NCI-H1105 treated with DMSO at 0.1 percent for 48 hours (cell line): ENCODE measurements around the gene UBE2QL1.

ENCODE experiments used
- DNase-seq: peaks from one replicate; lab custom pipeline; 2025; lab: John Stamatoyannopoulos, UW

Gene UBE2QL1

DNA sequence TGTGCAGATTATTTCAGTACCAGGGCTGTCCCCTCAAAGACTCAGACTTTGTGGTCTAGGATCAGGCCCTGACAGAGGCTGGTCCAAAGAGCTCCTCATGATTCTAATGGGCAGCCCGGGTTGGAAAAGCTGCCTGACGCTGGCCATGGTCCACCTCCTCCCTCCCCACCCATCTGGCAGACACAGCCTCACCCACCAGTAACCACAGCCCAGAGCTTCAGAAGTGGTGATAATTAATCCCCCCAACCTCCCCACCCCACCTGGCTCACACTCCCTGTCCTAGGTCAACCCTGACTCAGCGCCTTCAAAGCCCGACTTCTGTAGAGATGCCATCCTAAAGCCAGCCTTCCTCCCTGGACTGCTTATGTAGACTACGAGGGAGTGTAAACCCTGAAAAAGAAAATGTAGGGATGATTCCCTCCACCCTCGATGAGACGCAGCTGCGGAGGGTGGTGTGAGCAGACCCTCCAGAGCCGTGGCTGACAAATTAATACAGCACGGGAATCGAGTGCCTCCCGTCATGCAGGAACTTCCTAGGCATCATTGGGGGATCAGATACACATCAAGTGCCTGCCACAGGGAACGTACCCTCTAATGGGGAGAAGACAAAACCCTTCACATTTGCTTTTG lies 7.0 kb downstream of the UBE2QL1 start:
- no peak for DNase-seq

DNA sequence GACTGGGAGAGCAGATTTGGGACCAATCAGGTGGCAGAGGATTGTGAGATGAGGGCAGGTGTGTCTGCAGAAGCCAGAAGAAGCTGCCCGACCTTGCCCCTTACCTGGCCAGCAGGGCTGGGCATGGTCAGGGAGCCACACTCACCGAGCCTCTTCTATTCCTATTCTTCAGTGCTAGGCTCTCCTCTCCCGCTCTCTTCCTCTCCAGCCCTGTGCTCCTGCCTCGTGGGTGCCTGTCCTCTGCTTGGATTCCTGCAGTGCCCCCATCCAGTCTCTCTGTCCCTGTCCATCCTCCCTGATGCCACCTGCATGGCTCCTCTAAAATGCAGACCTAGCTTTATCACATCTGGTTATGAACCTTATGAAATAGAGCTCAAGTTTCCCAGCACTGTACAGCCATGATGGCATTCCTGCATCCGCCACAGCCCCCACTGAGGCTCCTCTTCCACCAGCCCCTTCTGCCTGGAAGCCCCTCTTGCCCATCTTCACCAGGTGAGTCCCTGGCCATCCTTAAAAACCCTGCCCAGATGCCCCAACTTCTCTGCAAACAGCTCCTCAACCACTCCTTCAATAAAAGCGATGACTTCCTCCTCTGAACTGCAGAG lies 8.2 kb downstream of the UBE2QL1 start:
- no peak for DNase-seq

DNA sequence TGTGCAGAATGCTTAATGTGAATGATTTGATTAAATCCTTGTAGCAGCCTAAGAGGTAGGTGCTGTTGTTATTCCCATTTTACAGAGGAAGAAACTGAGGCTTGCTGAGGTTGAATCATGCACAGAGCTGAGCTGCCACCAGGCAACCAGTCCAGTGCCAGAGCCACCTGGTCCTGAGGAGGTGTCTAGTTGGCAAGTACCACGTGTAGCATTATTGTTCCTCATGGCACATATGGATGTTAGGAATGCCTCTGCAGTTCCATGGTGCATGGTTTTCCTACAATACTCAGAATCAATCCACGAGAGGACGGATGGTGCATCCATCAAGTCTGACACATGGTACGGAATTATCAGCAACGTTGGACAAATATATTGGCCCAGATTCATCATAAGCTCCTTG lies 8.9 kb downstream of the UBE2QL1 start:
- no peak for DNase-seq

DNA sequence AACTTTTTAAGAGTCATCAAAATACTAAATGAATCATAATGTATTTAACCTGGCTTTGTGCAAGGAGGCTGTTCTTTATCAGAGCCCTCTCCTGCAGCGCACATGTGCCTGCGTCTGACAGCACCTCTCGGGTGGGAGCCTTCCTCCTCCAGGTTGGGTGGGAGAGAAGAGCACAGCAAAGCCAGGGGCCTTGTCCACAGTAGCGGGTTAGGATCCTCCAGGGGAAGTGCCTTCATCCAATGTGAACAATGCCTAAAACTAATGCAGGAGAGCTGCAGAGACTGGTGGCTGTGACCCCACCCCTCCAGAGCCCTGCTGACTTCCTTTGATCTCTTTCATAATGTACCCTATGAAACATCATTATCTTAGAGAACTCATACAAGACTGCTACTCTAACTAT lies 10.2 kb downstream of the UBE2QL1 start:
- no peak for DNase-seq

DNA sequence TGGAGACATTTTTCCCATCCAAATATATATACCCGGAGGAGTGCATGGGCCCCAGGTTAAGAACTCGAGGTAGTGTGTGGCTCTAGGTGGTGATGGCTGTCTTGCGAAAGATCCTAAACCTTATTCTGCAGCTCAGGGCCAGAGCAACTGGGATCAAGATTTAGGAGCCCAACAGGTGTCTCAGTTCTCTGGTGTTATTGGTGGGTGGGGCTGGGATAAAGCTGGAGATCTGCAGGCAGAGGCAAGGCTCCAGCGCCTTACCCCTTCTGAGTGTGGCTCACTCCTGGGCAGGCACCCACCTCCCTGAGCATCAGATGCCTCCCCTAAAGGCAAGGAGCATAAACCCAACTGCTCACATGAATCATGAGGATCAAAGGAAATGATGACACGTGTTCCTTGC lies 11.2 kb downstream of the UBE2QL1 start:
- DNase-seq = no peak

DNA sequence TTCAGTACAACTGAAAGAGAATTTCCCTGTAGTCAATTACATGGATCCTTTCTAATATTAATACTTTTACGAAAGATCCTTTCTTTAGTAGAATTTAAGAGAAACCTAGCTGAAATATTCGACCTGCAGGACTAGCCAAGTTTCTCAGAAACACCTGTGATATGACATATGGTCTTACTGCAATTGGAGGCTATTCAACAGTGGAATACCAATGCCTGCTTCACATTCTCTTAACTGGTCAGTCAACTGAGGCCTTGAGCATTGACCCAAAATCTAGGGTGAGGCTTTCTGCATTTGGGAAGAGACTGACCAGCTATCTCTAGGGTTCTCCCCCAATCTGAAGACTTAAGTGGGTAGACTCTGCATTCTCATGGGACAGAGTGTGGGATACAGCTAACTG lies 12.3 kb downstream of the UBE2QL1 start:
- no peak for DNase-seq

DNA sequence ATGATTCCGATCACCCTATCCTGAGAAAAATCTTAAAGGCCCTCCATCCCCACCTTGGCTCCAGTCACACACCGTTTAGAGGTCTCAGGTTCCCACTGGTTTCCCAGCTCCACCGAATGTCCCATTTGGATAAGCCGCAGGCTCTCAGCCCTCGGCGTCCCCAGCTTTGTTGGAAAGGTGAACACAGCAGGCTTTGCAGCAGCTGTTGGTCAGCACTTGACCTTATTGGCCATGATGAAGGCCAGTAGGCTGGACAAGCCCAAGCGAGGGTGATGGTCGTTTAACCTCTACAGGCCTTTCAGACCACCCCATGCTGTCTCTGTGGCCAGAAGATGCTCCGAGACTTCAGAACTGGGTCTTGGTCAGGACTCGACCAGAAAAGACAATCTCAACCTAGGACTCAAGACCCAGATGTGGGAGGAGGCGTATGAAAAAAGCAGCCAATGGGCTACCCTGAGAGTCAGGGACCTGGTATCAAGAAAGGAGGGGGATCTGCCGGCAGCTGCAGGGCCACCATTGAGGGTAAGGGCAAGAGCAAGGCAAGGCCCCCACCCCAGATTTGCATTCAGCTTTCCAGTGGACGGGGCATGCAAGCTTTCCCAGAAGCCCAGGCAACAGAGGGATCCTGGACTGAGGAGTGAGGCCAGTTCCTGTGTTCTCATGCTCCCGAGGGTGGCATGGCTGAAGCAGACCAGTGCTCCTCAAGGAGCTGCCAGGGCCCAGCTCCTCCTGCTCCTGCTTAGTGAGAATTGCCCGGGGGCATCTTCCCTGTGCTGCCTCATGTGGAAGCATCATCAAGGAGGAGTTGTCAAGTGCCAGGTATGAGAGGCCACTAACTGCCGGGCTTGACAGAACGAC lies 13.4 kb downstream of the UBE2QL1 start:
- no peak for DNase-seq

DNA sequence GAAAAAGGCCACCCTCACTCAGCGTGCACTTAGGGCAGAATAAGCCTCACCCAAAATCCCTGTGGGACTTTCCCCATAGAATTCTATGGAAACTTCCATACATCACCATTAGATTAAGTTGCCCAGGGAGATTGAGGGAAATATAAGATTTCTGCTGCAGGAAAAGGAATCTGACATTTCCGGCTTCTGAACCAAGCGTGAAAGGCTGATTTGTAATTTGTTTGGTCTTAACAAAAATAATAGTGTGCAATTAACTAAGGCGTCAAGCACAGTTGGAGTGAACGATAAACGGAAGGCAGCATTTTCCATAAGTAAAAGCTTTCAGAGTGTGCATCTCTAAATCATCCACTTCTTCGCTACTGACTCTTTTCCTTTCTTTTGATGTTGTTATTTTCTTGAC lies 14.0 kb downstream of the UBE2QL1 start:
- DNase-seq = no peak

DNA sequence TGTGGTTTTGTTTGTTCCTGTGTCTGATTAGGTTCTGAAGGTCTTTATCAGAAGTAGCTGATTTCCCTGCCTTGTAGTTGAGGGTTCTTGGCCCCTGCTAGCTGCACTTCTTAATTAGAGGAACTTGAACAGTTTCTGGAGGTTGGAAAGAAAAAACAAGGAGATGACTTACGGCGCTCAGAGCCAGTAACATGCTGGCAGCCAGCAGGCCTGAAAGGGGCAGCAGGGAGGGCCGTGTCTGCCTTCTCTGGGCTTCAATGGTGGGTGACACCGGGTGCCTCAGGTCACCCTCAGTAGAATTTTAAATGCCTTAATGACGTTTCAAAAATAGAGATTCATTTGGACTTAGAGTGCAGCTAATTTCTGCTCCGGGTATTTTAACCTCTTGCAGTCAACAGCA lies 15.8 kb downstream of the UBE2QL1 start:
- no peak for DNase-seq

DNA sequence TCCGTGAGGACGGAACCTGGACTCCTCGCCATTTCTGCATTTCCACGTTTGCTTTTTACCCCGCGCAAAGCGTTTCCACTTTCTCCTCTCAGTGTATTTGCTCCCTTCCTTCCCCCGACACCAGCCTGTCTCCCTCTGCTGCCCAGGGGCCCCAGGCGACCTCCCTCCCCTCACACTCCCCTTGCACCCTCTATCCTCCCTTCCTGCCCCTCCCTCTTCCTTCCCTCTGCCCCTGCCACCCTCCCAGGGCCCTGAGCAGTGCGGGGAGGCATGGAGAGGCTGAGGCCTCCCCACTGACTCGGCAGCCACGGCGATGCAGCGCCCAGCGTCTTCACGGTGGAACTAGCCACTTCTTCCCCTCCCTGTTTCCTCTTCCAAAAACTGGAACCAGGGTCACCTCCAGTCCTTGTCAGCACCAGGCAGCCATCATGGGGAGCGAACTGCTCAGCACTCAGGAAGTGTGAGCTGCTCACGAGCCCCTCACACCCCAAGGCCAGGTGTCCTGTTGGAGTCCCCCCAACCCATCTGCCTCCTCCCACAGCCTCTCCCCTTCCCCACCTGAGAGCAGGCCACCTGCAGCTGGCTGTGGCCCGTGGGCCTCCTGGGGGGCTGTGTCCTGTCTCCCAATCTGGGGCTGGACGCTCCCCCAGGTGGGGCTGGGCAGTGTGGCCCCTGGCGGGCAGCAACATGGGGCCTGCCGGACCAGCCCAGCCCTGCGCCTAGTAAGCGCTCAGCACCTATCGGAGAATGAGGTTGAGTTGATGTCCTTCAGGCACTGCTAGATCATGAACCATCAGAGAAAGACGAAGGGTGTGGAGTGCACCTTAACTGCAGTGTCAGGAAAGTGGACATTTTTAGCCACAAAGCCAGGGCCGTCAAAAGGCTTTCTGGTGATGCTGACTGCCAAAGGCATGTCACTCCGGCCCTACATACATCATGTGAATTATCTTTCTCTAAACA lies 17.5 kb downstream of the UBE2QL1 start:
- DNase-seq = no peak

DNA sequence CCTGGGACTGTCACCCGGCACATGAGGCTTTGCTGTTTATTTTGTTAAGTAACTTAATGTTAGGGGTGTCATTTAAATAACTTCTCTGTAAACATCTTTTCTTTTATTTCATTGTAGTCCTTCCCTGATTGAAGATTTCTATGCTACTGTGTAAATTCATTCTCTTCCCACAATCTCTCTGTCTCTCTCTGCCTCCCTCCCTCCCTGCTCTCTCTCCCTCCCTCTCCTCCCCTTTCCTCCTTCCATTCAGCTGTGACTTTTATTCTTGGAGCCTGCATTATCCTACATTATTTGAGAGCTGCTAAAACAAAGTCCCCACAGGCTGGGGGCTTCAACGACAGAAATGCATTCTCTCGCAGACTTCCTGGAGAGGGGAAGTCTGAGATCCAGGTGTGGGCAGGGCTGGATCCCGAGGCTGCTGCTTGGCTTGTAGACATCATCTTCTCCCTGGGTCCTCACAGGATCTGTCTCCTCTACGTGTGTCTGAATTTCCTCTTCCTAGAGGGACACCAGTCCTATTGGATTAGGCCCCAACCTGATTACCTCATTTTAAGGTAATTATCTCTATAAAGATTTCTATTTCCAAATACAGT lies 18.4 kb downstream of the UBE2QL1 start:
- DNase-seq = no peak

DNA sequence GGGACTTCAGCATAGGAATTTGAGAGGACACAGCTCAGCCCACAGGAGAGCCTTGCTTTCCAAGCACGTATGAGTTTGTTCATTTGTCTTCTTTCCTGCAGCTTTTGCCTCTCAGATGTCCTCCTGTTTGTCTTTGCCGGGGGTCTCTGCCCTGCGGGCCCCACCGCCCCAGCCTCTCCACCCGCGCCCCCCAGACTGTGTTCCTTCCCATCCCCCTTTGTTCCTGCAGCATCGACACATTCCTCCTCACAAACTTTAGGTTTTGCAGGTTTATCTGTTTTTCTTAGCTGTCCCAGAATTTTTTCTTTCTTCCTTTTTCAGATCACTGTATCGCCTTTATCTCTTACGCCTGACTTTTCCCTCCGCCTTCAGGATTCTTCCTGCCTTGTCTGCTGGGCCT lies 18.9 kb downstream of the UBE2QL1 start:
- DNase-seq = no peak

DNA sequence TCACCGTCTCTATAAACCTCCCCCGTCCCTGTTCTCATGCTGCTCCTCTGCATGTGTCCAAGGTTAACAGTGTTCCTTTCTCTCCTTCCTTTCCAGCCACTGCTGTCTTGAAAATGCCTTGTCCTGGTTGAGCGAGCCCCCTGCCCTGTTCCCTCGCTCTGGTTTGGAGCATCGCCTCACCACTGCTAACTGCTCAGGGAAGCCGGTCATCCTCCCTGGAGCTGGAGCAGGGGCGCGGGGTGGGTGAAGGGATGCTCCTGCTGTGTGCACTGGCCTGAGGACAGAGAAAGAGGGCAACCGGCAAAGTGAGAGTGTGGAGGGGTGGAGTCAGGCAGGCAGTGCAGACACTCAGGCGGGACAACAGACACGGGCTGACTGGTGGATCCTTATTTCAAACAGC lies 19.4 kb downstream of the UBE2QL1 start:
- no peak for DNase-seq

DNA sequence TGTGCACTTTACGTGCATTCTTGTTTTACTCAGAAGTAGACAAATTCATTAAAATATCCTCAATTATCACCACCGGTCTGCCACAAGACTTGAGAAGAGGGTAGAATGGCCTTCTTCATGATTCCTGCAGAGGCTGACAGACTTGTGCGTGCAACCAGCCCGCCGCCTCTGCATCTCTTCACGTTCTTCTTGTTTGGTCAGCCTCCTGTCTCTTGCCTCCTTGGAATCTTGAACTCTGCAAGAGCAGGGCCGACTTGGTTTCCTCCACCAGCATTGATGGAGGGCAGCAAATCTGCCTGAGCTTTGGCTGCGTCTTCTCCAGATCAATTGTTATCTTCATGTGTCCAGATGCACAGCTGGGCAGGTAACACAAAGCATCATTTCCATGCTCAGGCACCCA lies 20.2 kb downstream of the UBE2QL1 start:
- DNase-seq = no peak

DNA sequence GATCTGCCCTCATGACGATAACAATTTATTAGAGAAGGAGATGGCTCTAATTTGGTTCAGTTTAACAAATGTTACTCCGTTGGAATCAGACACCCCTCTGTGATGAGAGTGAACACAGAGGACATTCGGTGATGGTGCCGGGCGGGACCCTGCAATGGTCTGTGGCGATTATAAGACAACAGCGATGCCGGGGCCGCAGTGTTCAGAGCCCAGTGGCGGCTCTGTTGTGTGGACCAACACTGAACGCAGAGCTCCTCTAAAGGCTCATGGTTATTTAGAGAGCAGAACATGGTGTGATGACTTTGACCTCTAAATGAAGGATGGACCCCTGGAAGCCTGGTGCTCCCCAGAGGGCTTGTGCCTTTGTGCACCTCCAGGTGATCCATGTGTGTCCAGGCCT lies 21.2 kb downstream of the UBE2QL1 start:
- DNase-seq = no peak

DNA sequence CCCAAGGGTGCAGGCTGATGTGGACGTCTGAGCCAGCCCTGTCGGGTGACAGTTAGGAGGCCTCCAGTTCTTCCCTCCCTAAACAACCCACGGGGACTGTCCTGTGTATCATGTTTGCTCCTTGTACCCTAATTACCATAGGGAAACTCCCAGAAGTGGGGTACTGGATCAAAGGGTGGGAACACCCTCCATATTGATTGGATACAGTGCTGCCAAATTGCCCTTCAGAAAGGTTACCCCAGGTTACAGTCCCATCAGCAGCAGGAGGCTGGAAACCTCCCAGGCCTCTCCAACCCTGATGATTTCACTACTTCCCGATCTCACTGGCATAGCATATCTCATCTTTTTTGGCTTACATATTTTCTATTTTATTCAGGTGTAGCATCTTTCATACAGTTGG lies 22.0 kb downstream of the UBE2QL1 start:
- no peak for DNase-seq

DNA sequence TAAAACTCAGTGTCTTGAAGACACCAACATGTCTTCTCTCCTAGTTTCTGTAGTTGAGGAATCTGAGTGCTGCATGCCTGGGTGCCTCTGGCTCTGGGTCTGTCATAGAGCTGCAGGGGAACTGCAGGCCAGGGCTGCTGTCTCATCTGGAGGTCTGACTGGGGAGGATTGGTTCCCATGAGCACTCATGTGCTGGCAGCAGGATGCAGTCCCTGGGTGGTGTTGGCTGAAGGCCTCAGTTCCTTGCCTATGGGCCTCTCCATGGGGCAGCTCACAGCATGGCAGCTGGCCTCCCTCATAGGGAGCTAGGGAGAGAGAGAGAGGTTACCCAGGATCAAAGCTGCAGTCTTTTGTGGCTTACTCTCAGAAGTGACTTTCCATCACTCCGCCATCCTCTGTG lies 22.6 kb downstream of the UBE2QL1 start:
- no peak for DNase-seq

DNA sequence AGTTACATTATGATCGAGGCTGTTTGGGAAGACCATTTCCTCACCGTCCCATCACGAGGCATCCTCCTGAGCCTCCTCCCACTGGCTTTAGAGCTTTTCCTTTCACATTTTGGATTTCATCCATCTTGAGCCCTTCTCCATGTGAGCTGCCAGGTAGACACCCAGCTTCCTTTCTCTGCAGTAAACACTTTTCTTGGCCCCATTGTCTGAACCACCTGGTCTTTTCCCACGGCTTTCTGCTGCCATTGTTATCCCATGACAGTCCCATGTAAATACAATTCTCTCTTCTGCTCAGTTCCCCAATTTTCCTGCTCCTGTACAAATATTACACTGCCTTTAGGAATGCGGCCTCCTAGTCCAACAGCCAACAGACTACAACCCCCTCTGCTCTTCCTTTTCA lies 24.1 kb downstream of the UBE2QL1 start:
- DNase-seq = peak; percentile 16

DNA sequence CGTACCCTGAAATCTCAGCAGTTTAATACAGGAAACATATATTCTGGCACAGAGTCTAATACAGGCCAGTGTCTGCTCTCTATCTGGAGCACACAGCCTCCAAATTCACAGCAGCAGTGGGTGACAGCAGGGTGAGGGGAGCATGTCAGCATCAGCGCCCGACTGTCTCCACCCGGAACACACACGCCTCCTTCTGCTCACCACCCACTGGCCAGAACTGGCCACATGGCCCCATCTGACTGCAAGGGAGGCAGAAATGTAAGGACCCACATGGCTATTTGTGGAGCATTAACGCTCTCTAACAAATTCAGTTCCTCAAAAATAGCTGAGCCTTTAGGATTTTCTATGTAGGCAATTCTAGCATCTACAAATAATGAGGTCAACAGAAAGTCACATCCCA lies 24.6 kb downstream of the UBE2QL1 start:
- DNase-seq = no peak

DNA sequence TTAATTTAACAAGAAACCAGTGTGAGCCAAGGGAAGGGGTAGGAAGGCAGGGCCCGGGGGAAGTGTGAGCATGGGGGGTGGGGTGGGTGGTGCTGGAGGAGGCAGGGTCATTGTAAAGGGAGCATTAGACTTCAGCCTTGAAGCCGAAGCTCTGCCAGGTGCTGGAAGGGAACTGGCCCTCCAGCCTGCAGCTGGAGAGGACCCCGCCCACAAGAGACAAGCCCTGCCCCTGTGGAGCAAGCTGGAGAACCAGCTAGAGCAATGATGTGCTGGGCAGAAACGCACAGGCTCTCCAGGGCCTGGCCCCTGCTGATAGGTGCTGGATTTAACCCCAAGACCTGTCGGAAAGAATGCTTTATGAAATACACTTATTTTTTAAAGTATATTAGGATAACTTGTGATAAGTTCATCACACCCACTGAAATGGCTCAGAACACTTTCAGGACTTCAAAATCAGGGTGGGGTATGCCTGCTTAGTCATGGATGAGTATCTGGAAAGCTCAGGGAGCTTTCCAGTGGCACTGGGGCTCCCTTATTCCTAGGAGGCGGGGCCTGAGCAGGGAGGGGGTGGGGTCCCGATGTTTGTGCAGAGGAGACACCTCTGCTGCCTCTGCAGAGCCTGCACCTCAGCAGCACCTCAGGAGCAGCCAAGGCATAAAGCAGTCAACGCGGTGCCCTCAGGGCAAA lies 27.1 kb downstream of the UBE2QL1 start:
- peak; percentile 7 for DNase-seq

DNA sequence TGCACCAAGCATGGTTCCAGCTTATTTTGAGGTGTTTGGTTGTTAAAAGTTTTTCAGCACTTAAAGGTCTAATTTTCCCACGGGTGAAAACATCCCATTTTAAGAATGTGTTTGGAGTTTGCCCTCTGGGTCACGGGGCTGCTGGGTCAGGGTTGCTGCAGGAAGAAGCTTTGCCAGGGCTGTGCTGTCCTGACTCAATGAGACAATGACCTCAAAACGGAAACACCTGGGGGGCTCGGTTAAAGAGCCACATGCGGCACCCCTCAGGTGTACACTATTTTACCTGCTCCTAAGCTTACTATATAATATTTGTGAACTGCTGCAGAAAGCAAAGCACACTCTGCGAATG lies 27.6 kb downstream of the UBE2QL1 start:
- DNase-seq = no peak
